Adrenal gland (tissue), 5 donors: ENCODE measurements around the gene TBC1D9B.

Source experiments
- POLR2A ChIP-seq, 2 donors: fragments of 450-650 bp; IDR thresholded peaks; one replicate each; pipeline ENCODE4 v1.6.1; 2017; ENCODE audit warnings: antibody characterized with exemption in 2 of 2, mild to moderate bottlenecking in 2 of 2, moderate library complexity in 1 of 2
- TF ChIP-seq, protein P1 (sequence below), 6 experiments: fragments of 450-650 bp in 4 of 6; fragments of 200-600 bp in 2 of 6; sonication (generic) in 1 of 6; IDR thresholded peaks; 1 replicate in 5 of 6; 2 replicates in 1 of 6; pipeline versions ENCODE4 v1.5.1 to v1.8.0; 2016 to 2021; ENCODE audit warnings: antibody characterized with exemption in 6 of 6, mild to moderate bottlenecking in 2 of 6, moderate library complexity in 1 of 6
- donor health status: DM: no; HTN: no; CAD: no.

GRCh38 chr5:179812997-179813607 lies 94.6 kb downstream of the TBC1D9B start:
- no peak for TF ChIP-seq POLR2A (IDR thresholded peaks at IDR 0.05)
- TF ChIP-seq, protein P1, sequence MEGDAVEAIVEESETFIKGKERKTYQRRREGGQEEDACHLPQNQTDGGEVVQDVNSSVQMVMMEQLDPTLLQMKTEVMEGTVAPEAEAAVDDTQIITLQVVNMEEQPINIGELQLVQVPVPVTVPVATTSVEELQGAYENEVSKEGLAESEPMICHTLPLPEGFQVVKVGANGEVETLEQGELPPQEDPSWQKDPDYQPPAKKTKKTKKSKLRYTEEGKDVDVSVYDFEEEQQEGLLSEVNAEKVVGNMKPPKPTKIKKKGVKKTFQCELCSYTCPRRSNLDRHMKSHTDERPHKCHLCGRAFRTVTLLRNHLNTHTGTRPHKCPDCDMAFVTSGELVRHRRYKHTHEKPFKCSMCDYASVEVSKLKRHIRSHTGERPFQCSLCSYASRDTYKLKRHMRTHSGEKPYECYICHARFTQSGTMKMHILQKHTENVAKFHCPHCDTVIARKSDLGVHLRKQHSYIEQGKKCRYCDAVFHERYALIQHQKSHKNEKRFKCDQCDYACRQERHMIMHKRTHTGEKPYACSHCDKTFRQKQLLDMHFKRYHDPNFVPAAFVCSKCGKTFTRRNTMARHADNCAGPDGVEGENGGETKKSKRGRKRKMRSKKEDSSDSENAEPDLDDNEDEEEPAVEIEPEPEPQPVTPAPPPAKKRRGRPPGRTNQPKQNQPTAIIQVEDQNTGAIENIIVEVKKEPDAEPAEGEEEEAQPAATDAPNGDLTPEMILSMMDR (IDR thresholded peaks at IDR 0.05) = no peak
